D721Med (cell line): ENCODE results near the gene CD2BP2.
"Not testable (repeated sequence)": the region's sequence is repeated elsewhere in the genome, so short reads cannot be mapped to it uniquely, and the experiment has no call there.

Experiments used
- DNase-seq: peaks from one replicate; pipeline ENCODE4 v3.0.0; 2011; ENCODE audit warnings: low spot score; ENCODE audit not compliant: insufficient read length
- FAIRE-seq: peaks from 2 replicates; lab custom pipeline; 2011; peaks lifted over from hg19 to GRCh38; lab: Jason Lieb, UNC
- TF ChIP-seq, protein P1 (sequence below): IDR thresholded peaks from 2 replicates; pipeline ENCODE4 v1.5.1; 2012; ENCODE audit warnings: mild to moderate bottlenecking, control low read depth; ENCODE audit not compliant: insufficient read depth; ENCODE audit errors: missing control alignments

The CD2BP2 gene

DNA sequence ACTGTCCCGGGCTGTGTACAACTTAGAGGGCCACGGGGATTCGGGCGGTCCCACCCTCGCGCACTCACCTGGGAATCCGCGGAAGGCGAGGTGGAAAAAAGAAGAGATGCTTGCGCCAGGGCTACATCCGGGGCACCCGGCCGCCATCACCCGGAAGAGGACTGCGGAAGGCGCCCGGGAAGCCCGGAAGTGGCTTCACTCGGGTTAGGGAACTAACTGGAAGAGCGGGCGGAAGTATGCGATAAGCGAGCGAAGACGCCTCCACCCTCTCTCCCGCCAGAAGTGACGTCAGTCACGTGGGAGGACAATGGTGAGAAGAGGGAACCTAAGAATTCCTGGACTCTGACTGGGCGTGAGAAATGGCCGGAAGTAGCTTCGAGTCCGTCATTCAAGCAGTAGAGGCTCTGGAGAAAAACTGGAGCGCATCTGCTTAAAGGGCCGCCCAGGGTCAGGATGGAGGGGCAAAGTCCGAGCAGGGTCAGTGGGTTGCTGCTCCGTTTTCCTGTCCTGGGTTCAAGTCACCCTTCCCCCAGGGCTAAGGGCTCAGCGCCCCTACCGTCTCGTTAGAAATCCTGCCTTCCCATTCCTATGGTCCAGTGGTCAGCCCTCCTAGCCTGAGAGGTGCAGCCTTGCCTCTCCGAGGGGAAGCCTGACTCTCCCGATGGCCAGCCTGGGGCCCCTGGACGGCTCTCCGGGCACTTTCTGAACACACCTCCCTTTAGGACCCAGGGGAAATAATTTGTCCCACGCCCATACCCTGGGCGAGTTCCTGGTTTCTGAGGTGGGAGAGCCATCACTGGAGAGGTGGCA lies at the start of gene CD2BP2:
Gene CD2BP2 (minus strand): TSS at position 165 of the 810 bp plus-strand sequence. CDS start 627 bp downstream, outside the sequence.
- DNase-seq (peak; percentile 66), FAIRE-seq (peak; percentile 25)
- TF ChIP-seq, protein P1, sequence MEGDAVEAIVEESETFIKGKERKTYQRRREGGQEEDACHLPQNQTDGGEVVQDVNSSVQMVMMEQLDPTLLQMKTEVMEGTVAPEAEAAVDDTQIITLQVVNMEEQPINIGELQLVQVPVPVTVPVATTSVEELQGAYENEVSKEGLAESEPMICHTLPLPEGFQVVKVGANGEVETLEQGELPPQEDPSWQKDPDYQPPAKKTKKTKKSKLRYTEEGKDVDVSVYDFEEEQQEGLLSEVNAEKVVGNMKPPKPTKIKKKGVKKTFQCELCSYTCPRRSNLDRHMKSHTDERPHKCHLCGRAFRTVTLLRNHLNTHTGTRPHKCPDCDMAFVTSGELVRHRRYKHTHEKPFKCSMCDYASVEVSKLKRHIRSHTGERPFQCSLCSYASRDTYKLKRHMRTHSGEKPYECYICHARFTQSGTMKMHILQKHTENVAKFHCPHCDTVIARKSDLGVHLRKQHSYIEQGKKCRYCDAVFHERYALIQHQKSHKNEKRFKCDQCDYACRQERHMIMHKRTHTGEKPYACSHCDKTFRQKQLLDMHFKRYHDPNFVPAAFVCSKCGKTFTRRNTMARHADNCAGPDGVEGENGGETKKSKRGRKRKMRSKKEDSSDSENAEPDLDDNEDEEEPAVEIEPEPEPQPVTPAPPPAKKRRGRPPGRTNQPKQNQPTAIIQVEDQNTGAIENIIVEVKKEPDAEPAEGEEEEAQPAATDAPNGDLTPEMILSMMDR = no peak

DNA sequence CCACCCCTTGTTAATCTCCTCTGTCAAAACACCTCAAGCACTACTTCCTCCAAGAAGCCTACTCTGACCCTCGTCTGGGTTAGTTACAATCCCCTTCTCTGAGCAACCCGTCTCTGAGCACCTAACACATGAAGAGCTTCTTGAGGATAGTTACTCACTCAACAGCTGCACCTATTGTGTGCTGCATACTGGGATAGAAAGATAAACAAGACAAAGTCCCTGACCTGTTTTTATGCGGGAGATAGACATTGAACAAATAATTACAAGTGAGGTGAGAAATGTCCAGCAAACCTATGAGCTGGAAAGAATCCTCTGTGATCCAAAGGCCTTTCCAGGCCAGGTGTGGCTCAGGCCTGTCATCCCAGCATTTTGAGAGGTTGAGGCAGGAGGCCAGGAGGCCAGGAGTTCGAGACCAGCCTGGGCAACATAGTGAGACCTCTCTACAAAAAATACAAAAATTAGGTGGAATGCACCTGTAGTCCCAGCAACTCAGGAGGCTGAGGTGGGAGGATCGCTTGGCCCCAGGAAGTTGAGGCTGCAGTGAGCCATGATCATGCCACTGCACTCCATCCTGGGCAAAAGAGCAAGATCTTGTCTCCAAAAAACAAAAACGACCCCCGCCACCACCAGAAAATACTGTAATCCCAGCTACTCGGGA lies 46.8 kb upstream of the CD2BP2 start:
- DNase-seq (no peak), FAIRE-seq (no peak)
- TF ChIP-seq, protein P1 = no peak

DNA sequence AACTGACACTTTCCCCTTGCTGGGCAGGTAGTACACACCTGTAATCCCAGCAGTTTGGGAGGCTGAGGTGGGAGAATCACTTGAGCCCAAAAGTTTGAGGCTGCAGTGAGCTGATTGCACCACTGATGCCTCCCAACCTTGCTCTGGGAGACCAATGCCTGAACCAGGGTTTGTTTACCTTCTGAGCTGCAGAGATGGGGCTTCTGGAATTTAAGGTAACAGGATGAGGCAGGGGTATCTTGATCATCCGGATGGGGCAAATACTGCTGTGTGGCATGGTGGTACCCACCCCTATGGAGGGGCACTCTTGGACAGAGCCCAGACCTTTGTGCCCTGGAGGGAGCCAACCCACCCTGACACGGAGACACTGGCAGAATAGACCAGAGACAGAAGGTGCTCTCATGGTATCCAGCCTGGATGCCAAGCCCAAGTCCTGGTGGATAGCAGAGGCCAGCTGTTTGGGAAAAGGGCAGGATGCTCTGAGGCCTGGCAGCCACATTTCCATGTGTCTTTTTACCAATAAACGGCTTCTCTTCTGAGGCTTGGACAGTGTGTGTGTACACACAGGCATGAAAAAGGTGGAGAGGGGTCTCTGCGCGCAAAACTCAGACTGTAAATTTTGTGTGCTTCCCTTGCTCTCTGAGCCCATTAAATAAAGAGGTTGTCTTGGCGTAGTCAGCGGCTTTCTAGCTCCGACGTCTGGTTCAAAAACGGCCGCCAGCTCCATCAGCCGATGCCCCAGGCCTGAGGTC lies 44.5 kb upstream of the CD2BP2 start:
- TF ChIP-seq, protein P1 = no peak
- FAIRE-seq (no peak), DNase-seq (no peak)

DNA sequence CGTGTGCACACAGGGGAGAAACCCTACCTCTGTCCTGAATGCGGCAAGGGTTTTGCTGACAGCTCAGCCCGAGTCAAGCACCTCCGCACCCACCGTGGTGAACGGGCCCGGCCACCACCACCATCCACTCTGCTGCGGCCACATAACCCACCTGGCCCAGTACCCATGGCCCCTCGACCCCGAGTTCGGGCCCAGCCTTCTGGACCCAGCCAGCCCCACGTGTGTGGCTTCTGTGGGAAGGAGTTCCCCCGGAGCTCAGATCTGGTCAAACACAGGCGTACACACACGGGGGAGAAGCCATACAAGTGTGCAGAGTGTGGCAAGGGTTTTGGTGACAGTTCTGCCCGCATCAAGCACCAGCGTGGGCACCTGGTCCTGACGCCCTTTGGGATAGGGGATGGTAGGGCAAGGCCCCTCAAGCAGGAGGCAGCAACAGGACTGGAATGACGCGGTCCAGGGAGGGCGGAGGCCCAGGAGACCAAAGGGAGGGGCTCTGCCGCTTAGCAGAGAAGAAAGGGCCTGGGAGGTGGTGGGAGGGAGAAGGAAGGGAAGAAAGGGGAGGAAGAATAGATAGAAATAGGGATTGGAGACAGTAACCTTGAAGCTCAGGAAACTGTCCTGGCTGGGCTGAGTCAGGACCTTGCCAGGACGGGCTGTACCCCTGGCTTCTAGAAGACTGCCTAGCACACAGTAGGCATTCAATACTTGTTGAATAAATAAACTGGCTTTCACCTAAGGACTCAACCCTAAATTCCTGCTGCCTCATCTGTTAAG lies 43.7 kb upstream of the CD2BP2 start:
- DNase-seq (no peak), FAIRE-seq (no peak)
- TF ChIP-seq, protein P1 = no peak

GRCh38 chr16:30397776-30398660 lies 42.9 kb upstream of the CD2BP2 start:
- no peak for FAIRE-seq
- no peak for DNase-seq
- TF ChIP-seq, protein P1 = no peak

DNA sequence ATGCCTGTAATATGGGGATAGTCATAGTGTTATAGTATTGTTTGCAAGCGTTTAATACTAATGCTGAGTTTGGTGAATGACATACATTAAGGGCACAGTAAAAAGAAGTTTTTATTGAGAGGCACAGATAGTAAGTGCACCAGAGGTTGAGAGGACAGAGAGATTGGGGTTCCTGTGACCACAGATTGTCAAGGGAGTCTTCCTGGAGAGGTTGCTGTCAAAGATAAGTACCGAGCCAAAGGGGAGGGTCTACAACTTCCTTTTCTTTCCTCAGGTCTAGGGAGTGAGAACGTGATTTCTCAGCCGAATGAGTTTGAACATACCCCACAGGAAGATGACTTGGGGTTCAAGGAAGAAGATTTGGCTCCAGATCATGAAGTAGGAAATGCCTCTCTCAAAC lies 41.9 kb upstream of the CD2BP2 start:
- TF ChIP-seq, protein P1 = no peak
- no peak for DNase-seq

DNA sequence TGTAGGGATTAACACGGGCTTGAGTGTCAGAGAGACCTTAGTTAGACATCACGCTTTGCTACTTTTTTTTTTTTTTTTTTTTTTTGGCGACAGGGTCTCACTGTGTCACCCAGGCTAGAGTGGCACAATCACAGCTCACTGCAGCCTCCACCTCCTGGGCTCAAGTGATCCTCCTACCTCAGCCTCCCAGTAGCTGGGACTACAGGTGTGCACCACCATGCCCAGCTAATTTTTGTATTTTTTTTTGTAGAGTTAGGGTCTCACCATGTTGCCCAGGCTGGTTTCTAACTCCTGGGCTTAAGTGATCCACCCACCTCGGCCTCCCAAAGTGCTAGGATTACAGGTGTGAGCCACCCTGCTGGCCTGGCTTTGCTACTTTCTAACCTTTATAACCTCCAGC lies 41.5 kb upstream of the CD2BP2 start:
- FAIRE-seq, DNase-seq: not testable (repeated sequence)

More for the DNA sequence above, 41.9 kb upstream of the CD2BP2 start:
- no peak for FAIRE-seq
